22Rv1 (cell line): ENCODE data around the gene FAM76B.

ENCODE experiments used
- CTCF ChIP-seq: fragments of 450-650 bp; IDR thresholded peaks from 2 replicates; pipeline ENCODE4 v1.5.1; 2017; ENCODE audit warnings: mild to moderate bottlenecking
- ZFX ChIP-seq: fragments of 450-650 bp; IDR thresholded peaks from 2 replicates; pipeline ENCODE4 v1.6.1; 2017; ENCODE audit warnings: antibody characterized with exemption, borderline replicate concordance

- TF ChIP-seq CTCF (no peak), ZFX (no peak)
Observed at GRCh38 chr11:95790123-95790932, 746 bp upstream of the FAM76B start, which contains the start of gene CEP57.
